HG03558 (cell line): Measurements from ENCODE around the gene PRAMEF5.
"Not testable (repeated sequence)": the region's sequence is repeated elsewhere in the genome, so short reads cannot be mapped to it uniquely, and the experiment has no call there.

ENCODE experiments used
- ATAC-seq: cut with Tn5 transposase; IDR thresholded peaks from one replicate; pipeline ENCODE4 v1.9.1; 2021; ENCODE audit warnings: moderate number of reproducible peaks; ENCODE audit not compliant: unreplicated experiment; ENCODE audit errors: extremely low read depth

The PRAMEF5 gene

DNA sequence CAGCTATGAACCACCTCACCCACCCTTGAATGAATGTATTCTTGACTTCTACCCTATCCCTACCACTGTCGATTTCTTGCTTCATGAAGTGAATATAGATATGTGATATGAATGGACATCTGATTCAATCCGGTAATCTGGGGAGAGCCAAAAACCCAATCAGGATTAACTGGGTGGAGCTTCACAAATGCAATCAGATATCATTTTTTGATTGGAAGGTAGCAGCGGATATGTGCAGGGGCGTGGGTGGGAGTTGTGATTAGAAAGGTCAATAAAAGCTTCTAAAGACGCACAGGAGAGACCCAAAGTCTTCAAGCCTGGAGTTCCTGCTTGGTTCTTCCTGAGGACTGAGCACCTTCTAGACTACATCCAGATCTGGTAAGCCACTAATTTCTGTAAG, at the start of gene PRAMEF5:
Gene PRAMEF5 (plus strand): TSS at position 301 of the 400 bp plus-strand sequence. CDS start 5,071 bp downstream, outside the sequence.
- not testable (repeated sequence) for ATAC-seq

GRCh38 chr1:13208712-13209111, 45.3 kb upstream of the PRAMEF5 start:
- ATAC-seq, result not testable (repeated sequence)

- not testable (repeated sequence) for ATAC-seq
Observed at GRCh38 chr1:13216619-13217018, 37.4 kb upstream of the PRAMEF5 start.

DNA sequence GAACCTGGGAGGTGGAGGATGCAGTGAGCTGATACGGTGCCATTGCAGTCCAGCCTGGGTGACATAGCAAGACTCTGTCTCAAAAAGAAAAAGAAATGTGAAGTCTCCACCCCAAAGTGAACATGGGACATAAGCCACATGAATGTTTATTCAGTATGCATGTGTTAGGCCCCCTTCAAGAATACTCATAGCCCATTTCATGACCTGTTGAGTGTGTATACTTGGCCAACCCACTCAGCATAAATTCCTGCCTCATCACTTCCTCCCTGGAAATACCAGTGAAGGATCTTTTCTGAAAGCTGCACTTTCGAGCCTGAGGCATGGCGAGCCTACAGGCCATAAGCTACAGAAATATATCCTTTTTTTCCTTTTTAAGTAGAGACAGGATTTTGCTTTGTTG, 34.8 kb upstream of the PRAMEF5 start:
- ATAC-seq, result not testable (repeated sequence)

DNA sequence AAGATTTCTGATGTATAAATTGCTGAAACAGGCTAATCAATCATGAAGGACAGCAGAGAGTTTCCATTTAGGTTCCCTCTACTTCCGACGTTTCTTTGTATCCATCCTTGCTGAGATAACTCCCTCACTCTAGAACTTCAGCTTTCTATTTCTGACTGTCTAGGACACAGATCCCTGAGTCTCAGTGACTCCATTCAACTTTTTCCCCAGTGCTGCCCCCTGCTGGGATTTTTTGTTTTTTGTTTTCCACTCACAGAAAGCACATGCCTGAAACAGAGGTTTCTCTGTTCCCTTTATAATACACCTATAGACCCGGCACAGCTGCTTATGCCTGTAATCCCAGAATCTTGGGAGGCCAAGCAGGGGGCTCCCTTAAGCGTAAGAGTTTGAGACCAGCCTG, 31.2 kb upstream of the PRAMEF5 start:
- ATAC-seq, result not testable (repeated sequence)

DNA sequence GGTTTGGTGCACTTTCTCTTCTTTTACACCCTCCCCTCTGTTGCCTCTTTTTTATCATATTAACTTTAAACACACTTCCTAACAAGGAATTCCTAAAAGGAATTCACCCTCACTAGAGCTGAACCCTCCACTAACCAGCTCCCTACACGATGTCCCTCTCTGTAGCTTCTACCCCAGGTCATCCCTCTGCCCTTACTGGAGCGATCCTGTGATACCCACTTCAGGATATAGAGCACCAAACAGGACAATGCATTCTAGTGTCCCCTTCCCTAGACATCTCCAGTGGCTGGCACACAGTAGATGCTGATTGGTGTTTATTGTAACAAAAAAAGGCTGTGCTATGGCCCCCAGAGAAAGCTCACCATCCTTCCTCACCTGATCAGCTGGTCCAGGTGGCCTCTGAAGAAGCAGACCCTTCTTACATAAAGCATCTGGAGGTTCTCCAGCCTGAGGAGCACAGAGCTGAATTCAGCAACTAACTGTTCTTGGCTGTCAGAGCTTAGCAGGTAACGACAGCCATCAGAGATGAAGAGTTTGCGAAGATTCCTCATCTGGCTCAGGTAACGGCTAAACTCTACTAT, 29.4 kb upstream of the PRAMEF5 start:
- no peak for ATAC-seq

GRCh38 chr1:13225675-13226204, 28.3 kb upstream of the PRAMEF5 start, which contains the start of gene PRAMEF18:
Gene PRAMEF18, minus strand, starts transcription at chr1:13226154. Its CDS starts 48 bp downstream, at chr1:13226106.
- ATAC-seq, result not testable (repeated sequence)

DNA sequence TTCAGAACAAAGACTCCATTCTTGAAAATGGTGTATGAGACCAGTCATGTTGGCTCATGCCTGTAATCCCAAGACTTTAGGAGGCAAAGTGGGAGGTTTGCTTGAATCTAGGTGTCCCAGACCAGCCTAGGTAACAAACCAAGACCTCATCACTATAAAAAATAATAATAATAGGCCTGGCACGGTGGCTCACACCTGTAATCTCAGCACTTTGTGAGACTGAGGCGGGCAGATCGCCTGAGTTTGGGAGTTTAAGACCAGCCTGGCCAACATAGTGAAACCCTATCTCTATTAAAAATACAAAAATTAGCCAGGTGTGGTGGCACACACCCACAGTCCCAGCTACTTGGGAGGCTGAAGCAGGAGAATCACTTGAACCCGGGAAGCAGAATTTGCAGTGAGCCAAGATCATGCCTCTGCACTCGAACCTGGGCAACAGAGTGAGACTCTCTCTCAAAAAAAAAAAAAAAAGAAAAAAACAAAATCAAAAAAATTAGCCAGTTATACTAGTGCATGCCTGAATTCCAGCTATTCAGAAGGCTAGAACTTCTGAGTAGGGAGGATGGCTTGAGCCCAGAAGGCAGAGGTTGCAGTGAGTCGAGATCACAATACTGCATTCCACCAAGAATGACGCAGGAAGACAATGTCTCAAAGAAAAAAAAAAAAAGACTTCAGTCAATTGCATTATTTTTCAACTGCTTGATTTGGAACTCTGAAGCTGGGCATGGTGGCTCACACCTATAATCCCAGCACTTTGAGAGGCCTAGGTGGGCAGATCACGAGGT, 26.5 kb upstream of the PRAMEF5 start:
- not testable (repeated sequence) for ATAC-seq

- ATAC-seq, result no peak
Observed at GRCh38 chr1:13228343-13228781, 25.6 kb upstream of the PRAMEF5 start.

GRCh38 chr1:13230096-13230495, 23.9 kb upstream of the PRAMEF5 start:
- not testable (repeated sequence) for ATAC-seq

DNA sequence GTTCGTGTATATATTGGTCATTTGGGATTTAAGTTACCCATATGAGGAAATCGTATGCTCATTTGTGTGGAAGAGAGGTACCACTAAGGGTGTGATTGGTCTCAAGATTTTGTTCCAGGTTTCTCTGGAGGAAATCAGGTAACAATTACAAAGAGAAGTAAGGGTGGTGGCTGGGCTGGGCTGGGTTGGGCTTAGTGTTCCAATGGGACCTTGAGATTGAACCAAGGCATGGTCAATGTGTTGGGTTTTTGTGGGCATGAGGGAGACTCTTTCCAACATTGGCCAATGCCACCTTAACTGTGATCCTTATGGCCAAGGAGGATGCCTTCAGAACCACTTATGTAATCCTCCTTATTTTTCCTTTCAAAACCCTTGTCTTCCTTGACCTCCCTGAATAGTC, 23.4 kb upstream of the PRAMEF5 start:
- not testable (repeated sequence) for ATAC-seq

DNA sequence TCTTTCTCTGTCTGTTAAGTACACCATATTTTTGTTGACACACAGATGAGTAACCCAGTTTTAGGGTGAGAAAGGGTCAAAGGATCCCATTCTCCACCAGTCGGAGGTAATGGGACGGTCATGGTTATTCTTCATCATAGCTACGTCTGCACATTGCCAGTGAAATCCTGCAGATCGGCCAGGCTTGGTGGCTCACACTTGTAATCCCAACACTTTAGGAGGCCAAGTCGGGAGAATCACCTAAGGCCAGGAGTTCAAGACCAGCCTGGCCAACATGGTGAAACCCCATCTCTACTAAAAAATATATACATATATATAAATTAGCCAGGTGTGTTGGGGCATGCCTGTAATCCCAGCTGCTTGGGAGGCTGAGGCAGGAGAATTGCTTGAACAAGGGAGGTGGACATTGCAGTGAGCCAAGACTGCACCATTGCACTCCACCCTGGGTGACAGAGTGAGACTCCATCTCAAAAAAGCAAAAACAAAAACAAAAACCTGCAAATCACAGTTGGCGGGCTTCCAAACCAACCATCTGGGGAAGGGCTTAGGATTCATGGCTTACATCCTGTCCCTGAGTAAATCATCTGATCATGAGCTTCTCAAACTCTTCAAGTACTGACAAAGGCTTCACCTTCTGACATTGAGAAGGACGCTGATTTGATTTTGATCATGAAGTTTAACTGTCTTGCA, 22.8 kb upstream of the PRAMEF5 start:
- not testable (repeated sequence) for ATAC-seq

GRCh38 chr1:13232056-13232455, 21.9 kb upstream of the PRAMEF5 start:
- ATAC-seq, result not testable (repeated sequence)

DNA sequence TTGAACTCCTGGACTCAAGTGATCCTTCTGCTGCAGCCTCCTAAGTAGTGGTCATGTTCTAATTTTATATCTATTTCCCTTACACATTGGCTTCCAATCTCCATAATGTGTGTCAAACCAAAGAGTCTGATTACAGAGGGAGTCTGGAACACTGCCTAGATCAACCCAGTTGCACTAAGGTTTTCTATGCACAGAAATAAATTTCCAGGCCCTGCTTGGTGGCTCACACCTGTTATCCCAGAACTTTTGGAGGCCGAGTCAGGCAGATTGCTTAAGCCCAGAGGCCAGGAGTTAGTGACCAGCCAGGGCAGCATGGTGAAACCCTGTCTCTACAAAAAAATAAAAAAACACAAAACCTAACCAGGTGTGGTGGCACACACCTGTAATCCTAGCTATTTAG, 19.9 kb upstream of the PRAMEF5 start:
- ATAC-seq, result not testable (repeated sequence)

DNA sequence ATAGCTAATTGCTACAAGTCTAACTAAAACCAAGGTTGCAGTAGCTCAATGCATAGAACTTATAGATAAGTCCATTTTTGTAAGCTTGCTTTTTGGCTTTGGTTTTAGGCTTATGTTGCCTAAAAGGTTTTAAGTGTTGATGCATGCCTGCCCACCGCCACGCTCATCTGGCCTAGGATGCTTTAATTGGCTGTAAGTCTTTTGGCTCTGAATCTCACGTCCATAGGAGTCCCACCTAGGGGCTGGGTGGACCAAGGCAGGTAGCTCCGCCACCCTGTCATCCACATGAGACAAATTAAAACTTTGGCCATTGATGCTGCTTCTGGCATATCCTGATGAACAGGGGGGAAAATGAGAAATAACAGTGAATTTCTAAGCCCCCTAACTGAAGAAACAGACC, 16.4 kb upstream of the PRAMEF5 start:
- not testable (repeated sequence) for ATAC-seq

DNA sequence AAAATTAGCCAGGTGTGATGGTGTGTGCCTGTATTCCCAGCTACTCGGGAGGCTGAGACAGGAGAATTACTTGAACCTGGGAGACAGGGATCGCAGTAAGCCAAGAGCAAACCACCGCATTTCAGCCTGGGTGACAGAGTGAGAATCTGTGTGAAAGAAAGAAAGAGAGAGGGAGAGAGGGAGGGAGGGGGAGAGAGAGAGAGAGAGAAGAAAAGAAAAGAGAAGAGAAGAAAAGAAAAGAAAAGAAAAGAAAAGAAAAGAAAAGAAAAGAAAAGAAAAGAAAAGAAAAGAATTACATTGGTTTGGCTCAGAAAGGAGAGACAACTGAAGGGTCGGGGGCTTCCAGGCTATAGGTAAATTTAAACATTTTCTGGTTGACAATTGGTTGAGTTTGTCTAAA, 14.4 kb upstream of the PRAMEF5 start:
- not testable (repeated sequence) for ATAC-seq

GRCh38 chr1:13243536-13244263, 10.3 kb upstream of the PRAMEF5 start:
- ATAC-seq, result not testable (repeated sequence)

DNA sequence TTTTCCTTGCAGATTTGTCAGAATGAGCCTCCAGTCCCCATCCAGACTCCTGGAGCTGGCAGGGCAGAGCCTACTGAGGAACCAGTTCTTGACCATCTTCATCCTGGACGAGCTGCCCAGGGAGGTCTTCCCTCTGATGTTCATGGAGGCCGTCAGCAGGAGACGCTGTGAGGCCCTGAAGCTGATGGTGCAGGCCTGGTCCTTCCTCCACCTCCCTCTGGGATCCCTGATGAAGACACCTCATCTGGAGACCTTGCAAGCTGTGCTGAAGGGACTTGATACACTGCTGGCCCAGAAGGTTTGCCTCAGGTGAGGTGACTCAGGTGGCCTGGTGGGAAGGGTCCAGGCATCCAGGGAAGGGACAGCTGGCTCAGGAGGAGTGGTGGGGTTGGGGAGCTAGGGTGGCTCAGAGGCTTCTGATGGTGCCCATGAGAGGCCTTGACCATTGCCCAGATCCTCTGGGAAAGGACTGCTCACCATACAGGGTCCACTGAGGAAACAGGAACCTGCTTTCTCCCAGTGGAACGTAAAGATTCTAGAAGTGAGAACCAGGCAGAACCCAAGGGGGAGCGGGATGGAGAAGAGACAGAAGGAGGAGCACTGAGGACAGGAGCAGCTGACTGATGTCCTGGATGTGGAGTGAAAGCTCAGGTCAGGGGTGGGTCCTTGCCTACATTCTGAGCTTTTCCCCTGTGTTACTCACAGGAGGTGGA, 8.0 kb upstream of the PRAMEF5 start:
- not testable (repeated sequence) for ATAC-seq

- ATAC-seq, result not testable (repeated sequence)
Observed at GRCh38 chr1:13246554-13246871, 7.5 kb upstream of the PRAMEF5 start.
